ENCODE results near the gene C10orf95.

DNA sequence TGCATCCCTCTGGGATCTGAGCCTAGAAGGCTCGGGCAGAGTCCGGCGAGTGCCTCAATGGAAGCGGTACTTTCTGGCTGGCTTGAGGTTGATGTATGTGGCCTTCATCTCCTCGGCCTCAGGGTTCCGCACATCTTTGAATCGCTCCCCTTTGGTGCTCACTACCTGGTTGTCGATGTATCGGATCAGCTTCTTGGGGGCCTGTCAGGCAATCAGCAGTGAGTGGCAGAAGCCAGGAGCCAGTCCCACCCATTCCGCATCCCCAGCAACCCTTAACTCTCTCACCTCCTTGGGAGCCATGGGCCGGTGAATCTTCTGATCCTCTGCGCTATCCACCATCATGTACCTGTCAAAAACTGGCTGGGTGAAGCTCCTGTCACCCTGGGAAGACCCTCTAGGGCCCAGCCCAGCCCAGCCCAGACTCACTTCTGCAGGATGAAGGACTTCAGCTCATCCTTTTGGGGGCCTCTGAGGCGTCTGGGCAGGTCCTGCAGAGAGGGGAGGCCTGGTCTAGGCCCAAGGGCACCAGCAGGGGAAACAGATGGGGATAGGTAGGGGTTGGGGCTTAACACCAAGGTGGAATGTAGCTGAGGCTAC, 27.9 kb downstream of the C10orf95 start:
- TF ChIP-seq, protein P1, sequence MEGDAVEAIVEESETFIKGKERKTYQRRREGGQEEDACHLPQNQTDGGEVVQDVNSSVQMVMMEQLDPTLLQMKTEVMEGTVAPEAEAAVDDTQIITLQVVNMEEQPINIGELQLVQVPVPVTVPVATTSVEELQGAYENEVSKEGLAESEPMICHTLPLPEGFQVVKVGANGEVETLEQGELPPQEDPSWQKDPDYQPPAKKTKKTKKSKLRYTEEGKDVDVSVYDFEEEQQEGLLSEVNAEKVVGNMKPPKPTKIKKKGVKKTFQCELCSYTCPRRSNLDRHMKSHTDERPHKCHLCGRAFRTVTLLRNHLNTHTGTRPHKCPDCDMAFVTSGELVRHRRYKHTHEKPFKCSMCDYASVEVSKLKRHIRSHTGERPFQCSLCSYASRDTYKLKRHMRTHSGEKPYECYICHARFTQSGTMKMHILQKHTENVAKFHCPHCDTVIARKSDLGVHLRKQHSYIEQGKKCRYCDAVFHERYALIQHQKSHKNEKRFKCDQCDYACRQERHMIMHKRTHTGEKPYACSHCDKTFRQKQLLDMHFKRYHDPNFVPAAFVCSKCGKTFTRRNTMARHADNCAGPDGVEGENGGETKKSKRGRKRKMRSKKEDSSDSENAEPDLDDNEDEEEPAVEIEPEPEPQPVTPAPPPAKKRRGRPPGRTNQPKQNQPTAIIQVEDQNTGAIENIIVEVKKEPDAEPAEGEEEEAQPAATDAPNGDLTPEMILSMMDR (conservative IDR thresholded peaks at IDR 0.05 in 1 of 2, IDR thresholded peaks at IDR 0.05 in 1 of 2; ENCODE audit: low read depth in 1 of 2, low read length in 2 of 2): no peak
- TF ChIP-seq EZH2 (IDR thresholded peaks at IDR 0.05; ENCODE audit: low read length, missing control alignments): no peak
